ENCODE results near the gene CDH13.

The CDH13 gene

DNA sequence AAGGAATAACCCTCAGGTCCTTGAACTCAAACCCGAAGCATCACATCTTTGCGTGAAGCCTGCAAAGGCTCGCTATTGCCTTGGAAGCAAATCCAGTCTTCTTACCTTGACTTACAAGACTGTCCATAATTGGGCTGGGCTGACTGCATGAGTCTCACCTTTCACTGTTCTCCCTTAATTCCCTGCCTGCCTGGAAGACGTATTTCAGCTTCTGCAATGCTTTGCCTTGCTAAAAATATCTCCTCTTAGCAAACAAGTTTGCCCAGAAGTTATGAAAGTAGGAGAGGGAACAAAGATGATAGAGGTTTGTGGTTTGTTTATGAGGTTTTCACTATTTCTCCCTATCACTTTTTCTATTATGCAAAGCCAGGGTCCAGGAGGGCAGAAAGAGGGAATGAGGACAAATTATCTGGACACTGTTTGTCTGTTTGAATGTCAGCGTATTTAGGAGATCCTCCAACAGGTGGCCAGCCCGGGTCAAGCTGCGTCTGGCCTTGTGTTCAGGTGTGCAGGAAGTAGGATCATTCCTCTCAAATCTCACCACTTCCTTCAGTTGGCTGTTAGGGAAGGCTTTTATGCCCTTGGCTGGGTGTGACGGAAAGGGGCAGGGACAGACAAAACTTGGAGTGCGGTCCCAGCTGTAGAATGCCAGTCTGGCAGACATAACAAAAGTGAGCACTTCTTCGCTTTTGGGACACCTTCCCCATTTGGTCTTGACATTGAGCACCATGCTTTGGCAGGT lies 488.9 kb downstream of the CDH13 start:
- no CpG with 5 or more reads among the region's 10 CpGs for WGBS (ENCODE audit: extremely low coverage, insufficient coverage, insufficient read length)
- Histone ChIP-seq H3K9me3 (ENCODE audit: insufficient read depth, low read depth, low read length) (peaks cover 2% of the 10 kb centered on the region), H2AFZ (ENCODE audit: insufficient read depth, low read length, poor library complexity) (no peak overlapping the region)

DNA sequence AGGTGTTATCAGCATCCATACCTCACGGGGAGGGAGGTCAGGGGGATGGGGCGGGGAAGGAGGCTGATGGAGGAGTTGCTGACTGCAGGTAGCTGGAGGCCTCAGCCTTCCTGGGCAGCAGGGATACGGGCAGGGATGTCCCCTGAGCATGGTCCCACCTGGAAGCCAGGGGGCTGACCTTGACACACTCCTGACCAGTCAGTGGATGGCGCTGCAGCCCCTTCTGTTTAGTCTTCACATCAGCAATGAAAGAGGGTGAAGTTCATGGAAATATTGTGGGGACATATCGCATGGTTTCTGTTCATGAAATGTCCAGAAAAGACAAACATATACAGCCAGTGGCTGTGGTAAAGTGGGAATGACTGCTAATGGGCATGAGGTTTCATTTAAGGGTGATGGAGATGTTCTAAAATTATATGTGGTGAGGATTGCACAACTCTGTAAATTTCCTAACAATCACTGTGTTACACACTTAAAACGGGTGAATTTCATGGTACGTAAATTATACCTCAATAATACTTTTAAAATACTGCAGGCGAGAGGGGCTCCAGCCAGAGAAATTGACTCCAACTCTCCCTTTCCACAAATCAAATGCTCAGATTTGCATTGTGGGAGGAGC lies 489.6 kb downstream of the CDH13 start:
- H3K36me3 ChIP-seq (ENCODE audit: control insufficient read depth in 1 of 2, insufficient read depth in 2 of 2, low read length in 2 of 2), result no peaks in the 10 kb centered on the region
- no peak overlapping the region for H2AK5ac ChIP-seq (ENCODE audit: low read length)
- no peak overlapping the region for H3K4me2 ChIP-seq (ENCODE audit: low read length)
- no peak overlapping the region for H4K12ac ChIP-seq (ENCODE audit: low read depth, low read length)
- no peak overlapping the region for H4K91ac ChIP-seq (ENCODE audit: low read depth, low read length)
- WGBS (ENCODE audit: extremely low coverage, insufficient coverage, insufficient read length), result no CpG with 5 or more reads among the region's 8 CpGs
- H3K27ac ChIP-seq (ENCODE audit: low read depth, low read length), result no peak overlapping the region
- DNase-seq, result no peak
- H2BK12ac ChIP-seq (ENCODE audit: low read length), result no peak overlapping the region
- H3K79me1 ChIP-seq (ENCODE audit: low read length), result no peaks in the 10 kb centered on the region
- H3K27me3 ChIP-seq (ENCODE audit: insufficient read depth, low read length), result no peaks in the 10 kb centered on the region
- no peak overlapping the region for H3K4me3 ChIP-seq (ENCODE audit: low read depth, low read length)
- no peak overlapping the region for H3K23ac ChIP-seq (ENCODE audit: low read length)
- no peaks in the 10 kb centered on the region for H3K79me2 ChIP-seq (ENCODE audit: control insufficient read depth, insufficient read depth, low read length, poor library complexity)
- peaks cover 2% of the 10 kb centered on the region for H3K9me3 ChIP-seq (ENCODE audit: insufficient read depth, low read depth, low read length)
- no peak overlapping the region for H3K4ac ChIP-seq (ENCODE audit: low read depth, low read length)
- H3K9ac ChIP-seq (ENCODE audit: low read length), result no peak overlapping the region
- no peak overlapping the region for H2BK120ac ChIP-seq (ENCODE audit: insufficient read depth, low read length, poor library complexity)
- no peak overlapping the region for H3K18ac ChIP-seq (ENCODE audit: low read length)
- no peak overlapping the region for H2AFZ ChIP-seq (ENCODE audit: insufficient read depth, low read length, poor library complexity)
- no peaks in the 10 kb centered on the region for H3K4me1 ChIP-seq (ENCODE audit: control insufficient read depth in 1 of 2, insufficient read depth in 2 of 2, low read length in 2 of 2)
- H4K8ac ChIP-seq (ENCODE audit: low read depth, low read length), result no peak overlapping the region
- H3K14ac ChIP-seq (ENCODE audit: low read length), result no peak overlapping the region
- no peak overlapping the region for H2BK5ac ChIP-seq (ENCODE audit: low read depth, low read length, poor library complexity)

More for the DNA sequence above, 488.9 kb downstream of the CDH13 start:
- no peak overlapping the region for H3K14ac ChIP-seq (ENCODE audit: low read length)
- no peak overlapping the region for H2BK5ac ChIP-seq (ENCODE audit: low read depth, low read length, poor library complexity)
- no peak overlapping the region for H3K27ac ChIP-seq (ENCODE audit: low read depth, low read length)
- DNase-seq, result no peak
- no peaks in the 10 kb centered on the region for H3K27me3 ChIP-seq (ENCODE audit: insufficient read depth, low read length)
- no peak overlapping the region for H3K9ac ChIP-seq (ENCODE audit: low read length)
- H3K18ac ChIP-seq (ENCODE audit: low read length), result no peak overlapping the region
- no peak overlapping the region for H3K4me3 ChIP-seq (ENCODE audit: low read depth, low read length)
- H4K12ac ChIP-seq (ENCODE audit: low read depth, low read length), result no peak overlapping the region
- H3K4ac ChIP-seq (ENCODE audit: low read depth, low read length), result no peak overlapping the region
- no peak overlapping the region for H4K91ac ChIP-seq (ENCODE audit: low read depth, low read length)
- no peak overlapping the region for H2BK120ac ChIP-seq (ENCODE audit: insufficient read depth, low read length, poor library complexity)
- H3K79me1 ChIP-seq (ENCODE audit: low read length), result no peaks in the 10 kb centered on the region
- no peak overlapping the region for H3K23ac ChIP-seq (ENCODE audit: low read length)
- H2BK12ac ChIP-seq (ENCODE audit: low read length), result no peak overlapping the region
- H2AK5ac ChIP-seq (ENCODE audit: low read length), result no peak overlapping the region
- H3K36me3 ChIP-seq (ENCODE audit: control insufficient read depth in 1 of 2, insufficient read depth in 2 of 2, low read length in 2 of 2), result no peaks in the 10 kb centered on the region
- no peaks in the 10 kb centered on the region for H3K4me1 ChIP-seq (ENCODE audit: control insufficient read depth in 1 of 2, insufficient read depth in 2 of 2, low read length in 2 of 2)
- no peak overlapping the region for H4K8ac ChIP-seq (ENCODE audit: low read depth, low read length)
- no peak overlapping the region for H3K4me2 ChIP-seq (ENCODE audit: low read length)
- no peaks in the 10 kb centered on the region for H3K79me2 ChIP-seq (ENCODE audit: control insufficient read depth, insufficient read depth, low read length, poor library complexity)

DNA sequence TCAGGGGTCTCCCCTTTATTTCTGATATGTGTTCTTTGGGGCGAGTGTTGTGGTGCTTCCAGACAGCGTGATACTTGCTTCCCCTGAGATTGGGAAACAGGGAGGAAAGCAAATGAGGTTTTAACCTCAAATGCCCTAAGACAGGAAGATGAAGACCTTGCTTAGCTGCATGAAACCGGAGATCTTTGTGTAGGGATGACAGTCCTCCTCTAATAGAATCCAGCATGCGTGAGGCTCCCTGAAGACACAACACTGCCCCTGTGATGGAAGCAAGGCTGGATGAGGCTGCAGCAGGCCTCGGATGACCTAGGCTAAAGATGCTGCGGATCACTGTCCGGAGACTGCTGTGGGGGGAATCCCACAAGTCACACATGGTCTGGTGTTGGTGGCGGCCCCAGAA lies 491.0 kb downstream of the CDH13 start:
- no peak for DNase-seq
- H4K8ac ChIP-seq (ENCODE audit: low read depth, low read length), result no peak overlapping the region
- H3K9ac ChIP-seq (ENCODE audit: low read length), result no peak overlapping the region
- H4K12ac ChIP-seq (ENCODE audit: low read depth, low read length), result no peak overlapping the region
- WGBS (ENCODE audit: extremely low coverage, insufficient coverage, insufficient read length), result no CpG with 5 or more reads among the region's 8 CpGs
- H2BK12ac ChIP-seq (ENCODE audit: low read length), result no peak overlapping the region
- no peaks in the 10 kb centered on the region for H3K27me3 ChIP-seq (ENCODE audit: insufficient read depth, low read length)
- H3K4me2 ChIP-seq (ENCODE audit: low read length), result no peak overlapping the region
- no peaks in the 10 kb centered on the region for H3K36me3 ChIP-seq (ENCODE audit: control insufficient read depth in 1 of 2, insufficient read depth in 2 of 2, low read length in 2 of 2)
- H3K4me3 ChIP-seq (ENCODE audit: low read depth, low read length), result no peak overlapping the region
- H3K18ac ChIP-seq (ENCODE audit: low read length), result no peak overlapping the region
- H3K4me1 ChIP-seq (ENCODE audit: control insufficient read depth in 1 of 2, insufficient read depth in 2 of 2, low read length in 2 of 2), result no peaks in the 10 kb centered on the region
- H3K27ac ChIP-seq (ENCODE audit: low read depth, low read length), result no peak overlapping the region
- peaks cover 2% of the 10 kb centered on the region for H3K9me3 ChIP-seq (ENCODE audit: insufficient read depth, low read depth, low read length)
- H4K91ac ChIP-seq (ENCODE audit: low read depth, low read length), result no peak overlapping the region
- no peak overlapping the region for H3K14ac ChIP-seq (ENCODE audit: low read length)
- no peak overlapping the region for H3K23ac ChIP-seq (ENCODE audit: low read length)
- no peak overlapping the region for H2BK5ac ChIP-seq (ENCODE audit: low read depth, low read length, poor library complexity)
- no peak overlapping the region for H2BK120ac ChIP-seq (ENCODE audit: insufficient read depth, low read length, poor library complexity)
- no peak overlapping the region for H3K4ac ChIP-seq (ENCODE audit: low read depth, low read length)
- H3K79me1 ChIP-seq (ENCODE audit: low read length), result no peaks in the 10 kb centered on the region
- H2AK5ac ChIP-seq (ENCODE audit: low read length), result no peak overlapping the region
- no peaks in the 10 kb centered on the region for H3K79me2 ChIP-seq (ENCODE audit: control insufficient read depth, insufficient read depth, low read length, poor library complexity)
- H2AFZ ChIP-seq (ENCODE audit: insufficient read depth, low read length, poor library complexity), result no peak overlapping the region

DNA sequence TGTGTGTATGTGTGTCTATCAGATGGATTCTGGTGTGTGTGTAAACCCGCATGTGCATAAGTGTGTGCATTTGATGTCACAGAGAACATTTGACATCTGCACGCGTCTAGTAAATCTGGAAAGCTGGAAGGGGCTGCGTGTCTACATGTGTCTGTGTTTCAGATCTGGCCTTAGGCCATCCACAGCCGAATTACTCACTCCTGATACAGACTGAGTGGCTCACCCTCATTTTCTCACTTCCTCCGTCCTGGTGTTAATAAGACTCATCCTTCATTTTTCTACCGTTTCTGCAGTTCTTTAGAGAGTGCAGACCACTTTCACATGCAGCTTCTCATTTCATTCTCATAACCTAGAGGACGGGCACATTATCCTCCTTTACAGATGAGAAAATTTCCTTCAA lies 491.6 kb downstream of the CDH13 start:
- H2BK5ac ChIP-seq (ENCODE audit: low read depth, low read length, poor library complexity), result no peak overlapping the region
- H3K36me3 ChIP-seq (ENCODE audit: control insufficient read depth in 1 of 2, insufficient read depth in 2 of 2, low read length in 2 of 2), result no peaks in the 10 kb centered on the region
- no peak overlapping the region for H3K4me2 ChIP-seq (ENCODE audit: low read length)
- H3K27me3 ChIP-seq (ENCODE audit: insufficient read depth, low read length), result no peaks in the 10 kb centered on the region
- no peaks in the 10 kb centered on the region for H3K79me1 ChIP-seq (ENCODE audit: low read length)
- no peaks in the 10 kb centered on the region for H3K4me1 ChIP-seq (ENCODE audit: control insufficient read depth in 1 of 2, insufficient read depth in 2 of 2, low read length in 2 of 2)
- no peak overlapping the region for H4K91ac ChIP-seq (ENCODE audit: low read depth, low read length)
- no peak overlapping the region for H3K4me3 ChIP-seq (ENCODE audit: low read depth, low read length)
- H3K9me3 ChIP-seq (ENCODE audit: insufficient read depth, low read depth, low read length), result peaks cover 1% of the 10 kb centered on the region
- no CpG with 5 or more reads among the region's 8 CpGs for WGBS (ENCODE audit: extremely low coverage, insufficient coverage, insufficient read length)
- H4K12ac ChIP-seq (ENCODE audit: low read depth, low read length), result no peak overlapping the region
- no peak overlapping the region for H2AK5ac ChIP-seq (ENCODE audit: low read length)
- no peak overlapping the region for H3K9ac ChIP-seq (ENCODE audit: low read length)
- H2AFZ ChIP-seq (ENCODE audit: insufficient read depth, low read length, poor library complexity), result no peak overlapping the region
- H2BK120ac ChIP-seq (ENCODE audit: insufficient read depth, low read length, poor library complexity), result no peak overlapping the region
- H3K18ac ChIP-seq (ENCODE audit: low read length), result no peak overlapping the region
- H3K4ac ChIP-seq (ENCODE audit: low read depth, low read length), result no peak overlapping the region
- H3K14ac ChIP-seq (ENCODE audit: low read length), result no peak overlapping the region
- no peaks in the 10 kb centered on the region for H3K79me2 ChIP-seq (ENCODE audit: control insufficient read depth, insufficient read depth, low read length, poor library complexity)
- H3K27ac ChIP-seq (ENCODE audit: low read depth, low read length), result no peak overlapping the region
- no peak overlapping the region for H2BK12ac ChIP-seq (ENCODE audit: low read length)
- DNase-seq, result no peak
- H4K8ac ChIP-seq (ENCODE audit: low read depth, low read length), result no peak overlapping the region
- H3K23ac ChIP-seq (ENCODE audit: low read length), result no peak overlapping the region

Measured in trophoblast cell (in vitro differentiated cells and primary cell).